HepG2 (cell line): ENCODE results near the gene SERINC2. TPM values are rescaled to one million over a fixed set of nuclear protein-coding genes. Genes with fewer than 3 reads are reported as not detected.

Experiments used
- KAT7 ChIP-seq: IDR thresholded peaks from 2 replicates; pipeline ENCODE4 v1.6.1; 2018; ENCODE audit warnings: borderline replicate concordance, missing compliant biosample characterization
- LBX2 ChIP-seq: sonication (generic); formaldehyde crosslinking; IDR thresholded peaks from 2 replicates; pipeline ENCODE4 v1.5.0; 2020; ENCODE audit warnings: missing genetic modification reagents, mild to moderate bottlenecking, borderline replicate concordance
- MEIS1 ChIP-seq: sonication (generic); formaldehyde crosslinking; IDR thresholded peaks from 2 replicates; pipeline ENCODE4 v1.9.0; 2021; ENCODE audit warnings: mild to moderate bottlenecking, missing genetic modification reagents, moderate library complexity, borderline replicate concordance
- NCOA1 ChIP-seq: sonication (generic); formaldehyde crosslinking; IDR thresholded peaks from 2 replicates; pipeline ENCODE4 v1.9.0; 2021; ENCODE audit warnings: missing genetic modification reagents
- PBX3 ChIP-seq: sonication (generic); formaldehyde crosslinking; IDR thresholded peaks from 2 replicates; pipeline ENCODE4 v1.8.1; 2023; ENCODE audit warnings: missing genetic modification reagents, inconsistent platforms, borderline replicate concordance
- TBX2 ChIP-seq: sonication (generic); formaldehyde crosslinking; IDR thresholded peaks from 2 replicates; pipeline ENCODE4 v1.5.0; 2020; ENCODE audit warnings: missing genetic modification reagents, mild to moderate bottlenecking, borderline replicate concordance
- ZBTB43 ChIP-seq: sonication (generic); formaldehyde crosslinking; conservative IDR thresholded peaks from 2 replicates; pipeline ENCODE4 v1.4.0; 2020; ENCODE audit warnings: missing genetic modification reagents
- ZMAT5 ChIP-seq: sonication (generic); formaldehyde crosslinking; IDR thresholded peaks from 2 replicates; pipeline ENCODE4 v1.5.0; 2020; ENCODE audit warnings: mild to moderate bottlenecking, low read depth, missing genetic modification reagents, borderline replicate concordance
- ZNF124 ChIP-seq: sonication (generic); formaldehyde crosslinking; IDR thresholded peaks from 2 replicates; pipeline ENCODE4 v1.4.0; 2020; ENCODE audit warnings: missing genetic modification reagents
- ZNF3 ChIP-seq: IDR thresholded peaks from 2 replicates; pipeline ENCODE4 v1.7.0; 2017; ENCODE audit warnings: inconsistent platforms
- ZNF567 ChIP-seq: sonication (generic); formaldehyde crosslinking; IDR thresholded peaks from 2 replicates; pipeline ENCODE4 v1.8.1; 2023; ENCODE audit warnings: mild to moderate bottlenecking, missing genetic modification reagents, borderline replicate concordance
- ZNF75D ChIP-seq: sonication (generic); formaldehyde crosslinking; IDR thresholded peaks from 2 replicates; pipeline ENCODE4 v1.8.1; 2023; ENCODE audit warnings: missing genetic modification reagents, mild to moderate bottlenecking, borderline replicate concordance
- polyA plus RNA-seq, 8 experiments: library from polyadenylated mRNA; depleted of rRNA in 3 of 8; stranded (reverse) in 7 of 8; unstranded in 1 of 8; fragments of >200 nt; fragmentation: Illumina TruSeq in 4 of 8; extraction: Trizol in 4 of 8; gene quantifications; 2 replicates each; pipeline versions ENCODE4 v1.2.1 to v1.2.3, GENCODE V29; 2011 to 2016; ENCODE audit warnings: low read depth in 4 of 8, missing spikeins in 1 of 8, mixed read lengths in 1 of 8; ENCODE audit not compliant: insufficient read depth in 1 of 8
- total RNA-seq, 5 experiments: library from RNA; depleted of rRNA; stranded (reverse); fragments of >200 nt; fragmentation: Illumina TruSeq; extraction: Trizol; gene quantifications; 2 replicates each; pipeline ENCODE4 v1.2.3, GENCODE V29; 2016; ENCODE audit warnings: low read depth in 1 of 5
- TF ChIP-seq, protein P1 (sequence below): sonication (generic); formaldehyde crosslinking; IDR thresholded peaks from 2 replicates; pipeline ENCODE4 v1.5.1; 2020; ENCODE audit warnings: mild to moderate bottlenecking, missing genetic modification reagents, moderate library complexity
- TF ChIP-seq, protein P2 (sequence below): sonication (generic); formaldehyde crosslinking; IDR thresholded peaks from 2 replicates; pipeline ENCODE4 v1.8.0; 2022; ENCODE audit warnings: mild to moderate bottlenecking, missing genetic modification reagents

The SERINC2 gene
- total and polyA plus RNA-seq, 2 of the 13 experiments (the other 11 are each of a cell fraction or from before 2014, with no cell fraction given): 4.8 to 126 TPM

GRCh38 chr1:31364561-31365250, 48.3 kb upstream of the SERINC2 start (continued):
- TF ChIP-seq, protein P1, sequence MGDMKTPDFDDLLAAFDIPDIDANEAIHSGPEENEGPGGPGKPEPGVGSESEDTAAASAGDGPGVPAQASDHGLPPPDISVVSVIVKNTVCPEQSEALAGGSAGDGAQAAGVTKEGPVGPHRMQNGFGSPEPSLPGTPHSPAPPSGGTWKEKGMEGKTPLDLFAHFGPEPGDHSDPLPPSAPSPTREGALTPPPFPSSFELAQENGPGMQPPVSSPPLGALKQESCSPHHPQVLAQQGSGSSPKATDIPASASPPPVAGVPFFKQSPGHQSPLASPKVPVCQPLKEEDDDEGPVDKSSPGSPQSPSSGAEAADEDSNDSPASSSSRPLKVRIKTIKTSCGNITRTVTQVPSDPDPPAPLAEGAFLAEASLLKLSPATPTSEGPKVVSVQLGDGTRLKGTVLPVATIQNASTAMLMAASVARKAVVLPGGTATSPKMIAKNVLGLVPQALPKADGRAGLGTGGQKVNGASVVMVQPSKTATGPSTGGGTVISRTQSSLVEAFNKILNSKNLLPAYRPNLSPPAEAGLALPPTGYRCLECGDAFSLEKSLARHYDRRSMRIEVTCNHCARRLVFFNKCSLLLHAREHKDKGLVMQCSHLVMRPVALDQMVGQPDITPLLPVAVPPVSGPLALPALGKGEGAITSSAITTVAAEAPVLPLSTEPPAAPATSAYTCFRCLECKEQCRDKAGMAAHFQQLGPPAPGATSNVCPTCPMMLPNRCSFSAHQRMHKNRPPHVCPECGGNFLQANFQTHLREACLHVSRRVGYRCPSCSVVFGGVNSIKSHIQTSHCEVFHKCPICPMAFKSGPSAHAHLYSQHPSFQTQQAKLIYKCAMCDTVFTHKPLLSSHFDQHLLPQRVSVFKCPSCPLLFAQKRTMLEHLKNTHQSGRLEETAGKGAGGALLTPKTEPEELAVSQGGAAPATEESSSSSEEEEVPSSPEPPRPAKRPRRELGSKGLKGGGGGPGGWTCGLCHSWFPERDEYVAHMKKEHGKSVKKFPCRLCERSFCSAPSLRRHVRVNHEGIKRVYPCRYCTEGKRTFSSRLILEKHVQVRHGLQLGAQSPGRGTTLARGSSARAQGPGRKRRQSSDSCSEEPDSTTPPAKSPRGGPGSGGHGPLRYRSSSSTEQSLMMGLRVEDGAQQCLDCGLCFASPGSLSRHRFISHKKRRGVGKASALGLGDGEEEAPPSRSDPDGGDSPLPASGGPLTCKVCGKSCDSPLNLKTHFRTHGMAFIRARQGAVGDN (CRISPR knock-in tag): no peak
- no peak for TF ChIP-seq ZMAT5 (CRISPR knock-in tag)
- no peak for TF ChIP-seq TBX2 (CRISPR knock-in tag)
- TF ChIP-seq ZBTB43: no peak
- no peak for TF ChIP-seq ZNF124 (CRISPR knock-in tag)
- no peak for TF ChIP-seq ZNF567 (CRISPR knock-in tag)
- no peak for TF ChIP-seq ZNF3 (CRISPR knock-in tag)
- TF ChIP-seq MEIS1 (CRISPR knock-in tag): no peak
- no peak for TF ChIP-seq PBX3 (CRISPR knock-in tag)
- no peak for TF ChIP-seq KAT7 (CRISPR knock-in tag)
- TF ChIP-seq LBX2 (CRISPR knock-in tag): no peak
- TF ChIP-seq NCOA1 (CRISPR knock-in tag): no peak
- TF ChIP-seq, protein P2, sequence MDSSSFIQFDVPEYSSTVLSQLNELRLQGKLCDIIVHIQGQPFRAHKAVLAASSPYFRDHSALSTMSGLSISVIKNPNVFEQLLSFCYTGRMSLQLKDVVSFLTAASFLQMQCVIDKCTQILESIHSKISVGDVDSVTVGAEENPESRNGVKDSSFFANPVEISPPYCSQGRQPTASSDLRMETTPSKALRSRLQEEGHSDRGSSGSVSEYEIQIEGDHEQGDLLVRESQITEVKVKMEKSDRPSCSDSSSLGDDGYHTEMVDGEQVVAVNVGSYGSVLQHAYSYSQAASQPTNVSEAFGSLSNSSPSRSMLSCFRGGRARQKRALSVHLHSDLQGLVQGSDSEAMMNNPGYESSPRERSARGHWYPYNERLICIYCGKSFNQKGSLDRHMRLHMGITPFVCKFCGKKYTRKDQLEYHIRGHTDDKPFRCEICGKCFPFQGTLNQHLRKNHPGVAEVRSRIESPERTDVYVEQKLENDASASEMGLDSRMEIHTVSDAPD (CRISPR knock-in tag): no peak
- TF ChIP-seq ZNF75D (CRISPR knock-in tag): no peak
- TF ChIP-seq, all 625 proteins: peak for 0
